ENCODE results near the gene ARIH2.

The ARIH2 gene

GRCh38 chr3:49020330-49021212 is 101.9 kb downstream of the ARIH2 start:
- peak; percentile 57 for DNase-seq

DNA sequence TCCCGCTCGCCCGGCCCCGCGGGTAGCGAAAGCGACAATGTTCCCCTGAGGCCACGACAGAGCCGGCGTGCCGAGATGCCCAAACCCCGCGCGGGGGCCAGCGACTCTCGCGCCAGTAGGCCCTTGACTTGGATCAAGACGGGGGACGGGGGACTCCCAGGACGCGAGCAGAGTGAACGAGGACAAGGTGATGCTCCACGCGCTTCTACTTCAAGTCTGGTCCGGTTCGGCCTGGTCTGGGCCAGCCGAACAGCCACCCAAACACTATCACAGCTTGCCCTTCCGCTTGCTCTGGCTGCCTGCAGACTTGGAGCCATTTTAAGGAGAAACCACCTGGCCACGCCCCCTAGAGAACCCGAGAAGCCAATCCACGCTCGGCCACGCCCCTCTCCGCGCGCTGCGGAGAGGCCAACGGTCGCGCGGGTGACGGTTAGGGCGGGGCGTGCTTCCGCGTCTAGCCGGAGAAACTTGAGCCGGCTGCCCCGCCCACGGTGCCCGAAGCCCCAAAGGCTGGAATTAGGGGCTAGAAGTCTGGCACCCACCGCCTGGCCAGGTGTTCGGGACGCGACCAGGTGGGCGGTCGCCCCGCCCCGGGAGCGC is 102.7 kb downstream of the ARIH2 start:
- peak; percentile 97 for DNase-seq

- peak; percentile 97 for DNase-seq
These were observed 103.4 kb downstream of the ARIH2 start, which contains the start of gene NDUFAF3 for GRCh38 chr3:49021813-49022687. Gene NDUFAF3 (plus strand): TSS chr3:49022121. CDS start chr3:49022145, 24 bp downstream.

DNA sequence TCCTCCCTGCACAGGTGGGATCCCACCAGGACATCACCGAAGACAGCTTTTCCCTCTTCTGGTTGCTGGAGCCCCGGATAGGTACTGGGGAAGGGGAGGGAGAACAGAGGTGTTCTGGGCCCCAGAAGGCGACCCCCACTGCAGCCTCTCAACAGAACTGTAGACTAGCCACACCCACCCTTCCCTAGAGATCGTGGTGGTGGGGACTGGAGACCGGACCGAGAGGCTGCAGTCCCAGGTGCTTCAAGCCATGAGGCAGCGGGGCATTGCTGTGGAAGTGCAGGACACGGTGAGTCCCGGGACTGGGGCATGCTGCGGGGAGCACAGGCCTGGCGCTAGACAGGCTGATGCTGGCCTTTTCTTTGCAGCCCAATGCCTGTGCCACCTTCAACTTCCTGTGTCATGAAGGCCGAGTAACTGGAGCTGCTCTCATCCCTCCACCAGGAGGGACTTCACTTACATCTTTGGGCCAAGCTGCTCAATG is 104.1 kb downstream of the ARIH2 start:
- DNase-seq, result peak; percentile 26

- no peak for DNase-seq
These were observed 105.1 kb downstream of the ARIH2 start for GRCh38 chr3:49023775-49024174.

DNA sequence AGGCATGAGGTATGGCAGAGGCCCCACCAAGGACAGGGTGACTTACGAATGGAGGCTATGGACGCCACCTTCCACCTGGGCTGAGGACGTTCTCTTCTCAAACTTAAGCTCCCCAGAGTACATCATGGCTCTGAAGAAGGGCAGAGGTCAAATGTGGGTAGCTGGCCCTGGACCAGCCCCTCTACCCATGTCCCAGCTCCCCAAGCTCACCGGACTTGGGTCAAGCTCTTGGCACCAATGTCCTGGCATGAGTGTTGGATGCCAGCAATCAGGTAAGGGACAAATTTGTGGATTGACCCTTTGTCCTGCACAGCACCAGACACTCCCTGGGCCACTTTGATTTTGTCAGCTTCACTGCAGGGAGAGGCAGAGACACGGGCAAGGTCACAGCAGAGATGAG is 105.8 kb downstream of the ARIH2 start:
- no peak for DNase-seq

DNA sequence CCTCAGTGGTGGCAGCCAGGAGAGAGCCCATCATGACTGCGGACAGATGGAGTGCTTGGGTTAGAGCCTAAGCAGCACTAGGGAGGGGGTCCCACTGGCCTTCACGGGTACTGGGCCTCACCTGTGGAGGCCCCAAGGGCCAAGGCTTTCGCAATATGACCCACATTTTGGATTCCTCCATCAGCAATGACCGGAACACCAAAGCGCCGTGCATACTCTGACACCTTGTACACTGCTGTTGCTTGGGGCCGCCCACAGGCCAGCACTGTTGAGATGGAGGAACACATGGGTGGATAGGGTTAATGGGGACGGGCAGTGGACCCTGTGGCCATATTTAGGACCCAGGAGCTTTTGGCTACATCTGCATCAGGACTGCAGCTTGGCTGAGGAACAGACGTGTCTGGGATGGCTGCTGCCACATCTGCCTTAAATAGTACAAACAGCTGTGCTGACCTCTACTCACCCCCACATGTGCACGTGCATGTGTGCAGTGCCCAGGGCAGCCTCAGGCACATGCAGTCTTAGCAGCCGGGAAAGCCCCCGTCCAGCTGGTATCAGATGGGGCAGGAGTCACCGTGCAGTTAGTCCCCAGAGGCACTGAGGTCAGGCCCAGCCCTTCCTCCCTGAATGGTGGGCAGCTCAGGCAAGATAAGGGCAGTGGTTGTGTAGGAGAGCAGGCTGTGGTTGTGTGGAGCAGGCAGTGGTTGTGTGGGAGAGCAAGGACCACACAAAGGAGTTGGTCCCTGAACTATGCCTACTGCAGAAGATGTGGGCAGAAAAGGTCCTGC is 106.6 kb downstream of the ARIH2 start:
- DNase-seq, result no peak

DNA sequence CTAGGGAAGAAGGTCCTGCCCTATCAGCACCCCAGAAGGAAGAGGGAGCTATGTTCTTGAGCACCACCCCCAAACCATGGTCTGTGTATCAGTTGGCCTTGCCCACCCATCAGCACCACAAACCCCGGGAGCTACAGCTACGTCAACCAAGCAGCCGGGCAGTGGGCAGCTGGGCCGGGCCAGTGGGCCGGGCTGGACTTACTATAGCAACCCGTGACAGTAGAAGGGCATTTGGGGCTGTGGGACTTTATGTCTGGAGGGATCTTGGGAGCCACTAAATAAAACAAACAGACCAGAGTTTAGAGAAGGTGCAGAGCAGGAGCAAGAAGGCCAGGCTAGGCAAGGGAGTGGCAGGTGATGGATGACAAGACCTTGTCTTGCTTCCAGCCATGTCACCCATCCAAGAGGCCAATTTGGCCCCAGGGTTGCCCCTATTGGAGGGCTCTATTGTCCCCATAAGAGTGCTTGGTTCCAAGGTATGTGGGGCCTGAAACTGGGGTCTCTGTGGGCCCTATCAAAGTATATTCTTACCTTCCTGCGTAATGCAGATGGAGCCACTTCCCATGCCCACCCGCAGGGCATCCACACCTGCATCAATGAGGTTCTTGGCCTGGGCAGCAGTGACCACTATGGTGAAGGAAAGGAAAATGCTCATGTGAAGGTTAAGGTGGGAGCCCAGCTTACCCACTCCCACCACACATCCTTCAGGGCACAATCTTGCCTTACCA is 107.3 kb downstream of the ARIH2 start:
- no peak for DNase-seq

DNA sequence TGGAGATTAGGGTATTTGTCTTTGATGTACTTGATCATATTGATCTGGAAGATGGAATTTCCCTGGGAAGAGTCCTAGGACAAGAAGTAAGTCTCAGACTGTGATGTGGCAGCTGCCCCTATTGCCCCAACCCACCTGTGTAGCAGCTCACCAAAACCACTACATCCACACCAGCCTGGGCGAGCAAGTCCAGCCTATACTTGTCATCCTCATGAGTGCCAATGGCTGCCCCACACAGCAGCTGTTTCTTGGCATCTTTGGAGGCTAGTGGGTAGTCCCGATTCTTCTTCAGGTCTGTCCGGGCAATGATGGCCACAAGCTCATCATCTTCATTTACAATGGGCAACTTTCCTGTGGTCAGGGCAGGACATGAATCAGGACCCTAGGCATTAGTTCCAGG is 107.9 kb downstream of the ARIH2 start:
- no peak for DNase-seq

DNA sequence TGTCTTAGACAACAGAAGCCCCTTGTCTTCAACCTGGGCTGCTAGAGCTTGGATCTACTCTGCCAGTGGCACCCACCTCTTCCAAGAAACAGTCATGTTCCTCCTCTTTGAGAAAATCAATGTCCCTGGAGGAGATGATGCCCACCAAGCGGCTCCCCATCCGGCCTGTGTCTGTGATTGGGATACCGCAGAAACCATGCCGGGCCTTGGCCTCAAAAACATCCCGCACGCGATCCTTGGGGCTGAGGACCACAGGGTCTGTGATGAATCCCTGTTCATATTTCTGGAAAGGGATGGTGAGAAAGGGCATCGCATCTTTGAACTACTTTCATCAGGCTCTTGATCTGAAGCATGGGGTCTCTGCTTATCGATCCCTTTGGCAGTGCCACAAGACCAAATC is 109.0 kb downstream of the ARIH2 start:
- DNase-seq, result no peak

DNA sequence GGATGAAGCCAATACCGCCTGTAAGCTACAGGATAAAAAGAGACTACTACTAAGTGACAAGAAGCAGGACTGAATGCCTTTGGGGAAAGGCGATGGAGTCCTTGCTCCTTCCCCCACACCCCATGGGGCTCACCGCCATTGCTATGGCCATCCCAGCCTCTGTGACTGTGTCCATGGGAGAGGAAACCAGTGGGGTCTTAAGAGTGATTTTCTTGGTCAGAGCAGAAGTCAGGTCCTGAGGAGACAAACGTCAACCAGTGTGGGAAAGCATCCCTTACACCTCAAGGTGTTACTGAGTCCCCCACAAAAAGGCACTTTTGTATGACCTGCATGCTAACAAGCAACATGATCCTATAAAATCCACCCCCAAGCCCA is 109.6 kb downstream of the ARIH2 start:
- DNase-seq, result no peak

DNA sequence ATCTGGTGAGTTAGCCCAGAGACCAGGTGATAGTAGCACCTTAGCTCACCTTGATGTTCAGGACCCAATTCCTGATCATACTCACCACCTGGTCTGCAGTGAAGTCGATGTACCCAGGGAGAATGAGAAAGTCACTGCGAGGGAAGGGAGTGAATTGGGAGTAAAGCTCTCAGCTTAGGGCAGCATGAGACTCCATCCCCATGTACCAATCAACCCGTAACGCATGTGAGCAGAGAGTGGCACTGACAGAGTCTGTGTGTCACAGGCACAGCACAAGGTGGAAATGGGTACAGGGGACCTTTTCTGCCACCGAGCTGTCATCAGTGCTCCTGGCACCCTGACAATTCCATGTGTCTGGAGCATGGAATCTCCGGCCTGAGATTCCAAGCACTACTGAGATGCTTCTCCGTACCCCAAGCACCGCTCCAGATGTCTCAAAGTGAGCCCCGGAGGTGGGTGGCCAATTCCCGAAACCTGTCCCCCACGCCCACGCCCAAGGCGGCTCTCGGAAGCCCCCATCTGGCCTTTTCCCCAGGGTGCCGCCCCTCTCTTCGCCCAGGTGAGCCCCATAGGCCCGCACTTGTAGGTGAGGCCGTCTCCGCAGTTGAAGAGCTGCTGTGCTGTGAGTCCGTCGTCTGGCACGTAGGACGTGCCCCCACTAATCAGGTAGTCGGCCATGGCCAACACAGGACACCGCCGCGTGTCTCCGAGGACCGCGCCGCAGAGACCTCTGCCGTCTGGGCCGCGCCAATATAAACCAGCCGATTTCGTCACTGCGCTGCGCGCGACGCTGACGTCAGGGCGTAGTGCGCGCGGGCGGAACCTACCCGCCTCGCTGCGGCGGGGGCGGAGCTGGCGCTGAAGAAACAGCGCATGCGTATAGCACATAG is 110.3 kb downstream of the ARIH2 start, which contains the start of gene IMPDH2:
Gene IMPDH2, minus strand, starts transcription at position 726 of the 890 bp plus-strand sequence. Its CDS starts 48 bp downstream, at position 678.
- DNase-seq, result peak; percentile 84

DNA sequence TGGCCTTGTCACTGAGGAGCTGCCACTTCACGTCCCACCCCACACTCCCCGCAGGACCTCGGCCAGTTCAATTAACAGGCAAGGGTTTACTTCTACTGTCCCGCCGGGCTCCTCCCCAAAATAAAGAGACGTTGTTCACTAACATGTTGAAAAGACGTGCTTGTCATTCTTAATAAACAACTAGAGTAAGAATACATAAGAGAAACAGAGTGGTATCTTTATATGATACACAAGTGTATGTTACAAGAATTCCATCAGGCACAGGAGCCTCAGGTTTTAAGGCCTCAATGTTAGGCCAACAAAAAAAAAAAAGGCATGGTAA is 110.9 kb downstream of the ARIH2 start:
- no peak for DNase-seq

- no peak for DNase-seq
These were observed 111.7 kb downstream of the ARIH2 start for GRCh38 chr3:49030321-49030720.

GRCh38 chr3:49032646-49033304 is 114.1 kb downstream of the ARIH2 start:
- no peak for DNase-seq

DNA sequence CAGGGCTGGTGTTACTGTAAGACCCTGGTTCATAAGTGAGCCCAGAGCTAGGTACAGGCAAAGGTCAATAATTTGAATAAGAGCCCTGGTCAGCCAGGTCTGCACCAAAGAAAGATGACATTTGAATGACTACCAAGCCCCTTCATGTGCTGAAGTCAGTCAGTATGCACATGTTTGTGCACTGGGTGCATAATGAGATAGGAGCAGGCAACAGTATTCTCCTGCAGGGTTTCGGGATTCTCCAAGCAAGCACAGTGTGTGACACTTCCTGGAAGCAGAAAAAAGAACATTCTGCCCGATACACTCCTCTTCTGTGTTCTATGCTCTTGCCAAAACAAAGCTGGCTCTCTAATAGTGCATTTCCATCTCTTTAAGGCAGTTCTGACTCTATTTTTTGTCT is 116.0 kb downstream of the ARIH2 start:
- DNase-seq, result no peak

DNA sequence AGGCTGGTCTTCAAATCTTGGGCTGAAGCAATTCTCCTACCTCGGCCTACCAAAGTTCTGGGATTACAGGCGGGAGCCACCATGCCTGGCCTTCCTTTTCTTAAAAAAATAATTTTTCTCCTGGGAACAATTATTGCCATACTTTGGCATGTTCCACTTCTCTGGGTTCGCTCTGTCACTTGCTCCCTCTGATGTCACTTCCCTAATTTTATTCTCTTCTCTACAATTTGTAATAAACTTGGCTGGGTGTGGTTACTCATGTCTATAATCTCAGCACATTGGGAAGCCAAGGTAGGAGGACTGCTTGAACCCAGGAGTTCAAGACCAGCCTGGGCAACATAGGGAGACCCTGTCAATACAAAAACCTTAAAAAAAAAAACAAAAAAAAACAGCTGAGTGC is 116.6 kb downstream of the ARIH2 start:
- no peak for DNase-seq
